Suppressor macrophage (primary cell): ENCODE data around the gene ANKH.

ENCODE experiments used
- DNase-seq, 4 experiments: peaks; one replicate each; pipeline ENCODE4 v3.0.0-alpha.2; 2020 to 2022

ANKH gene

DNA sequence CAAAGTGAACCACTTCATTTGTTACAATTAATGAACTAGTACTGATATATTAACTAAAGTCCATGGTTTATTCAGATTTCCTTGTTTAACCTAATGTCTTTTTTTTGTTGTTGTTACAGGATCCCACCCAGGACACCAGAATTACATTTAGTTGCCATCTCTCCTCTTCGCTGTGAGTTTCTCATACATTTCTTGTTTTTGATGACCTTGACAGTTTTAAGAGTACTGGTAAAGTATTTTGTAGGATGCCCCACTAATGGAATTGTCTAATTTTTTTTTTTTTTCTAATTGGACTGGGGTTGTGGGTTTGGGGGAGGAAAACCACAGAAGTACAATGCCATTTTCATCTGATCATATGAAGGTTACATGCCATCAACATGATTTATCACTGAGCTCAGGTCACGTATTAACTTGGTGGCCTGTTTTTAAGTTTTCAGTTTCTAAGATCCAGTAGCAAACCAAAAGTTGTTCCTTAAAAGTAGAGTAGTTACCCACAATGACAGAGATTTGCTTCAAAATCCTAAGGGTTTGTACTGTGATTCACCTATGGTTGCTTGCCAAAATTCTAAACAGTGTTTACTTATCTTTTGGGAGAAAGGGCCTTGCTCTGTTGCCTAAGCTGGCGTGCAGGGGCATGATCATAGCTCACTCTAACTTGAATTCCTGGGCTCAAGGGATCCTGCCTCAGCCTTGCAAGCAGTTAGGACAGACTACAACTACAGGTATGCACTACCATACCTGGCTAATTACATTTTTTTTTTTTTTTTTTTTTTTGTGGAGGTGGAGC is 211.6 kb downstream of the ANKH start:
- DNase-seq, result no peak

DNA sequence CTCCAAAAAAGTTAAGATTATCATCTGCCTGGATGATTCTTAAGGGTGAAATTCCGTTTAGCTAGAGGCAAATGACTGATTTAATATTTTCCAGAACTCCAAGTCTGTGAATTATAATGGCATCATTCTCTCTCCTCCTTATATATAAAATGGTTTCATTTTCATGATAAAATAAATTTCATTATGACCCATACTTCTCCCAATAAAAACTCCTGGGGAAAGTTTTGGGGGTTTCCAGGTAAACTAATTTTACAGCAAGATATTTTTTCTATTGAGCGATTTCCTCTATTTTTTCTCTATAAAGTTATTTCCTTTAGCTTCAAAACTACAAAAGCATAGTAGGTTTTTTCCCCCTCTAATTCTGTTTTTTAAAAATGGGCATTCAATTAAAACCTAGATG is 214.7 kb downstream of the ANKH start:
- no peak for DNase-seq

DNA sequence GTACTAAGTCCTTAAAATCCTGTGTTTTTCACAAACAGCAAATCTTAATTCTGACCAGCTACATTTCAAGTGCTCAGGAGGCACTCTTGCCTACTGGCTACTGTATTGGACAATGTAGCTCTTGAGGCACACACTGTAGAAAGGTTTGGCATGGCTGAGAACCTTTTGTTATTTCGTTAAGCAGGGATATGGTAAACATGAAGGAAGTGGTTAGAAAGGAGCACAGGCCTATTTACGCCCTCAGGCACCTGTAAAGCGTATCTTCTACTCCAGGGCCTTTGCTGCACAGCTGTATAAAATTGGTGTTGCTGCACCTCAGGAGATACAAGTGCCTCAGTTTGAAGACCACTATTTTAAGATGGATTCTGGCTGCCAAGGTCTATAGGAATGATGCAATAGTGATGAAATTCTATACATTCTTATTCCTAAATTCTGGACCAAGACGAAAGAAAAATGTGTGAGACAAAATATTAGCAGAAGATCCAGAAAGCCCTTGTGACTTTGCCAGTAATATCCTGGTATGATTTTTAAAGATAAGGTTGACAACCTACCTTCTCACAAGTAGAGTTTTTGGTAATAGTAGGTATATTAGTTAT is 216.3 kb downstream of the ANKH start:
- no peak for DNase-seq
